A549 (cell line): ENCODE results near the gene PTPN6. TPM values are rescaled to one million over a fixed set of nuclear protein-coding genes. Genes with fewer than 3 reads are reported as not detected.

ENCODE experiments used
- ATAC-seq, 2 experiments: fragments of 200-7000 bp in 1 of 2; fragments of >200 bp in 1 of 2; cut with Nextera tagmentation in 1 of 2; cut with Tn5 transposase in 1 of 2; 3 replicates each; pipeline versions ENCODE4 v1.8.0 to v1.9.1; 2018 to 2020; ENCODE audit warnings: mild to moderate bottlenecking in 1 of 2, moderate library complexity in 1 of 2
- CTCF ChIA-PET: fragments of 300-600 bp; sonication (Branson Sonifier 250); formaldehyde crosslinking; extraction: SDS; loops from one replicate; lab custom pipeline; 2021; ENCODE audit warnings: antibody characterized with exemption, inconsistent platforms; lab: Yijun Ruan, JAX
- POLR2A ChIA-PET: fragments of 350-600 bp; formaldehyde crosslinking; extraction: SDS; loops from one replicate; lab custom pipeline; 2021; ENCODE audit warnings: antibody characterized with exemption, inconsistent platforms; lab: Yijun Ruan, JAX
- DNase-seq, 2 experiments: peaks; one replicate each; pipeline versions ENCODE4 v3.0.0 to v3.0.0-alpha.2; 2011 to 2016; ENCODE audit warnings: low read depth in 1 of 2, low spot score in 1 of 2
- FAIRE-seq: peaks from 2 replicates; lab custom pipeline; 2011; peaks lifted over from hg19 to GRCh38; lab: Jason Lieb, UNC
- H3K27ac ChIP-seq, 2 experiments: fragments of >200 bp; sonication (Bioruptor Twin); formaldehyde crosslinking; 3 replicates each; pipeline ENCODE4 v1.5.1; 2016 to 2017
- H3K4me1 ChIP-seq: fragments of >200 bp; sonication (Bioruptor Twin); formaldehyde crosslinking; 3 replicates; pipeline ENCODE4 v1.6.1; 2016
- H3K4me2 ChIP-seq: fragments of >200 bp; sonication (Bioruptor Twin); formaldehyde crosslinking; 3 replicates; pipeline ENCODE4 v1.6.1; 2016
- H3K4me3 ChIP-seq: fragments of >200 bp; sonication (Bioruptor Twin); formaldehyde crosslinking; 3 replicates; pipeline ENCODE4 v1.5.1; 2016
- H3K9me3 ChIP-seq: fragments of >200 bp; sonication (Bioruptor Twin); formaldehyde crosslinking; 3 replicates; pipeline ENCODE4 v1.6.1; 2016
- ATOH8 ChIP-seq: fragments of 250-450 bp; sonication (Bioruptor Pico); IDR thresholded peaks from 2 replicates; pipeline ENCODE4 v1.5.0; 2020; ENCODE audit warnings: low read depth, mild to moderate bottlenecking, moderate library complexity
- BHLHE40 ChIP-seq: IDR thresholded peaks from 2 replicates; pipeline ENCODE4 v1.6.1; 2012; ENCODE audit warnings: low read depth, low read length, inconsistent platforms
- CEBPB ChIP-seq, 2 experiments: fragments of >200 bp in 1 of 2; sonication (Bioruptor Twin) in 1 of 2; formaldehyde crosslinking in 1 of 2; IDR thresholded peaks; 2 replicates each; pipeline ENCODE4 v1.6.1; 2012 to 2016
- CHD2 ChIP-seq: fragments of 150-350 bp; IDR thresholded peaks from 2 replicates; pipeline ENCODE4 v1.6.1; 2014; ENCODE audit warnings: low read length; ENCODE audit not compliant: partially characterized antibody
- CHD4 ChIP-seq: fragments of 200-600 bp; sonication (generic); IDR thresholded peaks from 2 replicates; pipeline ENCODE4 v1.6.1; 2016; ENCODE audit warnings: antibody characterized with exemption, mild to moderate bottlenecking, borderline replicate concordance
- CTCF ChIP-seq: fragments of >200 bp; sonication (Bioruptor Twin); formaldehyde crosslinking; IDR thresholded peaks from 3 replicates; pipeline ENCODE4 v1.5.1; 2016
- FOSB ChIP-seq: fragments of 250-450 bp; sonication (Bioruptor Pico); IDR thresholded peaks from 2 replicates; pipeline ENCODE4 v1.5.0; 2020; ENCODE audit warnings: mild to moderate bottlenecking, moderate library complexity
- FOSL2 ChIP-seq, 2 experiments: fragments of 450-650 bp in 1 of 2; fragments of >200 bp in 1 of 2; sonication (Bioruptor Twin) in 1 of 2; formaldehyde crosslinking; IDR thresholded peaks; 2 replicates each; pipeline versions ENCODE4 v1.5.0 to v1.6.1; 2016 to 2020; ENCODE audit warnings: mild to moderate bottlenecking in 1 of 2, moderate library complexity in 1 of 2
- FOXS1 ChIP-seq: fragments of 250-450 bp; sonication (Bioruptor Pico); IDR thresholded peaks from 2 replicates; pipeline ENCODE4 v1.5.0; 2020; ENCODE audit warnings: mild to moderate bottlenecking, moderate library complexity
- HDAC2 ChIP-seq: fragments of 200-600 bp; sonication (generic); IDR thresholded peaks from 2 replicates; pipeline ENCODE4 v1.6.1; 2016
- HEYL ChIP-seq: fragments of 250-450 bp; sonication (Bioruptor Pico); IDR thresholded peaks from 2 replicates; pipeline ENCODE4 v1.8.0; 2021; ENCODE audit warnings: mild to moderate bottlenecking, moderate library complexity
- HOXB13 ChIP-seq: fragments of 250-450 bp; sonication (Bioruptor Pico); IDR thresholded peaks from 2 replicates; pipeline ENCODE4 v1.5.0; 2020; ENCODE audit warnings: low read depth, mild to moderate bottlenecking, moderate library complexity
- MAX ChIP-seq: IDR thresholded peaks from 2 replicates; pipeline ENCODE4 v1.6.1; 2012
- NFE2L2 ChIP-seq: fragments of 150-350 bp; conservative IDR thresholded peaks from 2 replicates; pipeline ENCODE4 v1.6.1; 2014; ENCODE audit warnings: low read length
- PHF8 ChIP-seq: fragments of 200-600 bp; sonication (generic); IDR thresholded peaks from 2 replicates; pipeline ENCODE4 v1.6.1; 2016; ENCODE audit warnings: low read depth, mild to moderate bottlenecking, antibody characterized with exemption, moderate library complexity, borderline replicate concordance
- POLR2A ChIP-seq: IDR thresholded peaks from 2 replicates; pipeline ENCODE4 v1.6.1; 2012; ENCODE audit warnings: mild to moderate bottlenecking, low read length
- POLR2AphosphoS2 ChIP-seq: conservative IDR thresholded peaks from 2 replicates; pipeline ENCODE4 v1.6.1; 2012; ENCODE audit warnings: low read length, improper control_type of control experiment, inconsistent platforms
- RARB ChIP-seq: fragments of 250-450 bp; sonication (Bioruptor Pico); IDR thresholded peaks from 2 replicates; pipeline ENCODE4 v1.8.0; 2021; ENCODE audit warnings: mild to moderate bottlenecking, moderate library complexity
- RFX5 ChIP-seq: fragments of 450-650 bp; IDR thresholded peaks from 2 replicates; pipeline ENCODE4 v1.7.1; 2014; ENCODE audit warnings: antibody characterized with exemption, mild to moderate bottlenecking, moderate library complexity
- SREBF2 ChIP-seq: fragments of 450-650 bp; IDR thresholded peaks from 2 replicates; pipeline ENCODE4 v1.6.1; 2014; ENCODE audit warnings: mild to moderate bottlenecking, moderate library complexity
- TP53 ChIP-seq: fragments of 250-450 bp; sonication (Bioruptor Pico); IDR thresholded peaks from 2 replicates; pipeline ENCODE4 v1.5.0; 2021; ENCODE audit warnings: mild to moderate bottlenecking, moderate library complexity
- ZC3H11A ChIP-seq: fragments of 450-650 bp; IDR thresholded peaks from 2 replicates; pipeline ENCODE4 v1.6.1; 2014; ENCODE audit warnings: antibody characterized with exemption, mild to moderate bottlenecking
- ZNF302 ChIP-seq: fragments of 250-450 bp; sonication (Bioruptor Pico); IDR thresholded peaks from 2 replicates; pipeline ENCODE4 v1.9.0; 2021; ENCODE audit warnings: inconsistent platforms, mild to moderate bottlenecking, moderate library complexity
- ZSCAN20 ChIP-seq: fragments of 250-450 bp; sonication (Bioruptor Pico); IDR thresholded peaks from 2 replicates; pipeline ENCODE4 v1.8.0; 2022; ENCODE audit warnings: mild to moderate bottlenecking, moderate library complexity
- WGBS: methylation state at CpG from one replicate; pipeline ENCODE4 v1.1.6; 2017; ENCODE audit errors: missing lambda C conversion rate; 5-methylcytosine and 5-hydroxymethylcytosine counted together
- polyA plus RNA-seq, 4 experiments: library from polyadenylated mRNA; depleted of rRNA in 3 of 4; stranded (reverse); fragments of >200 nt; fragmentation: RNase III in 1 of 4; extraction: RNeasy Plus Mini Kit Qiagen cat#74134 plus additional on column Dnase treatment in 1 of 4; gene quantifications; 2 replicates in 3 of 4; 3 replicates in 1 of 4; pipeline ENCODE4 v1.2.3, GENCODE V29; 2011 to 2017
- TF ChIP-seq, protein P1 (sequence below): IDR thresholded peaks from 2 replicates; pipeline ENCODE4 v1.6.1; 2012
- TF ChIP-seq, protein P2 (sequence below): fragments of 250-450 bp; sonication (Bioruptor Pico); IDR thresholded peaks from 2 replicates; pipeline ENCODE4 v1.5.0; 2021; ENCODE audit warnings: mild to moderate bottlenecking, moderate library complexity, borderline replicate concordance

Gene PTPN6
- polyA plus RNA-seq, 2 of the 4 experiments (the other 2 are of a cell fraction) = 15.1 to 18.9 TPM

DNA sequence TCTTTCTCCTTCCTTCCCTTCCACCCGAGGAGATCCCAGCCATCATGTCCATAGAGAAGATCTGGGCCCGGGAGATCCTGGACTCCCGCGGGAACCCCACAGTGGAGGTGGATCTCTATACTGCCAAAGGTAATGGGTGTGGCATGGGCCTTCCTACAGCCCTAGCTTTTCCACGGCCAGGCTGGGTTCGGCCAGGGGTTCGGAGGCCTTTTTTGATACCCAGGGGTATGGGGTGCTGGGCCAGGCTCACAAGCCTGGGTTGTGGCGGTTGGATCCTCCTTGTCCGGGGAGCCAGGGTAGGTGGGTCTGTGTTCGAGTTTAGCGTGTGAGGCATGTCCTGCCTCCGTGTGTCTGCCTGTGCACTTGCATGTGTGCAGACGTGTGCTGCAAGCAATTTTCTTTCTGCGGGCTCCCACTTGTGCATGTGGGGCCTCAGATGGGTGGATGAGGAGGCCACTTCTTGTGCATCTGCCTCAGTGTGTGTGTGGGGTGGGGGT, 35.3 kb upstream of the PTPN6 start (continued):
- TF ChIP-seq CTCF (no peak), FOSB (CRISPR knock-in tag) (no peak), ATOH8 (CRISPR knock-in tag) (no peak)
- TF ChIP-seq, all 56 proteins: peak for 0

DNA sequence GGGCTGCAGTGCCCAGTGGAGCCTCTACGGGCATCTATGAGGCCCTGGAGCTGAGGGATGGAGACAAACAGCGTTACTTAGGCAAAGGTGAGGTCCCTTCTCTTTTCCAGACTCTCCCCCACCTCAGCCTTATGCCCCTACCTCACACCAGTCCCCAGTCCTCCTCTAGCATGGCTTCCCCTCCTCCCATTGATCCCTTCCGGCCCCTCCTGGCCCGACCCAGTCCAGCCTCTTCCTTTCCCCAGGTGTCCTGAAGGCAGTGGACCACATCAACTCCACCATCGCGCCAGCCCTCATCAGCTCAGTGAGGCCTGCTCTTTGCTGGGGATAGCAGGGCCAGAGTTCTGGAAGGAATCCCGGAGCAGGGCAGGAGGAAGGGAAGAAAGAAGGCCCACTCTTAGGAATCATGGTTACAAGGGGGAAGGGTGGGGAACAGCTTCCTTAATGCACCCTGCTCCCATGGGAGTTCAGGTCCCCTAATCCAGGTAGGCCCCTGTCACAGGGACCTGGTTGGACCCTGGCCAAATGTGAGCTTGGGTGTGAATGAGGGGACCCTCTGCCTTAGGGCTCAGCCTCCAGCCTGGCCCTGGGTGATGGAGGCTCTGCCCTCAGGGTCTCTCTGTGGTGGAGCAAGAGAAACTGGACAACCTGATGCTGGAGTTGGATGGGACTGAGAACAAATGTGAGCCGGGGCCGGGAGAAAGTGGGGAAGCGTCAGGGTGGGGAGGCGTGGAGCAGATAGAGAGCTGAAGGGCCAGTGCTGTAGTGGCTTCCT, 34.5 kb upstream of the PTPN6 start:
- ATAC-seq = no peak
- ChIA-PET POLR2A (interaction anchor here (1.0 kb wide), 1 partner anchor 47 kb away, joined by 3 read pairs; no protein-coding TSS in a partner anchor), CTCF (interaction anchor here (0.5 to 22.2 kb wide), 8 partner anchors 8 to 134 kb away, joined by 3 to 232 read pairs (median 6); partner anchors contain the start of genes ATN1, SPSB2 and TPI1)
- TF ChIP-seq SREBF2 = no peak
- no peak for TF ChIP-seq CEBPB (IDR thresholded peaks at IDR 0.05)
- no peak for TF ChIP-seq CHD2
- TF ChIP-seq ZSCAN20 = no peak
- no peak for TF ChIP-seq POLR2A
- no peak for TF ChIP-seq HDAC2
- TF ChIP-seq RFX5 = no peak
- TF ChIP-seq HOXB13 = no peak
- TF ChIP-seq POLR2AphosphoS2 = no peak
- TF ChIP-seq ZC3H11A = no peak
- no peak for TF ChIP-seq PHF8
- no peak for TF ChIP-seq ATOH8 (CRISPR knock-in tag)
- TF ChIP-seq FOXS1 (CRISPR knock-in tag) = no peak
- TF ChIP-seq MAX = no peak
- no peak for TF ChIP-seq RARB (CRISPR knock-in tag)
- Histone ChIP-seq H3K4me2 (no peak overlapping the region; the same call in 1 of the 3 replicates), H3K4me1 (peaks cover 17% of the 10 kb centered on the region), H3K9me3 (no peaks in the 10 kb centered on the region), H3K27ac (no peak overlapping the region), H3K4me3 (no peak overlapping the region)
- no peak for FAIRE-seq
- 96% methylated on average over 11 of the region's 11 CpGs for WGBS
- no peak for DNase-seq

DNA sequence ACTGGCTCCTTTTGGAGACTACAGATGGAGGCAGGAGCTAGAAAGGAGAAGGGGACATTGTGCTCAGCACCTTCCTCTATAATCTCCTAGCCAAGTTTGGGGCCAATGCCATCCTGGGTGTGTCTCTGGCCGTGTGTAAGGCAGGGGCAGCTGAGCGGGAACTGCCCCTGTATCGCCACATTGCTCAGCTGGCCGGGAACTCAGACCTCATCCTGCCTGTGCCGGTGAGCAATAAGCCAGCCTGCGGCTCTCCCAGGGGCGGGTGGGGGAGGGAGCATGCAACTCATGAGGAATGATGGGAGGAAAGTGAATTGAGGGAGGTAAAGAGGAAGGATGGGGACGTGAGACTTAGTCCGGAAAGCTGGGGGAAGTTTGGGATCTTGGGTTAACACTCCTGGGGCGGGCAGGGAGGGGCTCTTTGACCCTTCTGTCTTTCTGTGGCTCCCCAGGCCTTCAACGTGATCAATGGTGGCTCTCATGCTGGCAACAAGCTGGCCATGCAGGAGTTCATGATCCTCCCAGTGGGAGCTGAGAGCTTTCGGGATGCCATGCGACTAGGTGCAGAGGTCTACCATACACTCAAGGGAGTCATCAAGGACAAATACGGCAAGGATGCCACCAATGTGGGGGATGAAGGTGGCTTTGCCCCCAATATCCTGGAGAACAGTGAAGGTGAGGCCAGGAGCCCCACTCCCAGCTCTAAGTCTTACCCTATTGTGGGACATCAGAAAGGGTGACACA, 33.5 kb upstream of the PTPN6 start:
- no peak for ATAC-seq
- no peak overlapping the region for H3K27ac ChIP-seq
- H3K4me2 ChIP-seq = no peak overlapping the region
- 93% methylated on average over 10 of the region's 14 CpGs for WGBS
- H3K4me3 ChIP-seq = no peak overlapping the region
- H3K4me1 ChIP-seq = peaks cover 17% of the 10 kb centered on the region
- no peak for DNase-seq
- FAIRE-seq = no peak
- POLR2A ChIA-PET = interaction anchor here (0.5 to 1.0 kb wide), 2 partner anchors 48 to 289 kb away, joined by 3 read pairs; no protein-coding TSS in a partner anchor
- H3K9me3 ChIP-seq = no peaks in the 10 kb centered on the region
- CTCF ChIA-PET = interaction anchor here (0.5 to 22.2 kb wide), 8 partner anchors 7 to 132 kb away, joined by 3 to 232 read pairs (median 6); partner anchors contain the start of genes ATN1, SPSB2 and TPI1
- TF ChIP-seq, protein P1, sequence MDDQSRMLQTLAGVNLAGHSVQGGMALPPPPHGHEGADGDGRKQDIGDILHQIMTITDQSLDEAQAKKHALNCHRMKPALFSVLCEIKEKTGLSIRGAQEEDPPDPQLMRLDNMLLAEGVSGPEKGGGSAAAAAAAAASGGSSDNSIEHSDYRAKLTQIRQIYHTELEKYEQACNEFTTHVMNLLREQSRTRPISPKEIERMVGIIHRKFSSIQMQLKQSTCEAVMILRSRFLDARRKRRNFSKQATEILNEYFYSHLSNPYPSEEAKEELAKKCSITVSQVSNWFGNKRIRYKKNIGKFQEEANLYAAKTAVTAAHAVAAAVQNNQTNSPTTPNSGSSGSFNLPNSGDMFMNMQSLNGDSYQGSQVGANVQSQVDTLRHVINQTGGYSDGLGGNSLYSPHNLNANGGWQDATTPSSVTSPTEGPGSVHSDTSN = no peak
- TF ChIP-seq TP53 (no peak), CHD4 (no peak), HDAC2 (no peak), FOSL2 (IDR thresholded peaks at IDR 0.05) (no peak), FOSL2 (CRISPR knock-in tag; IDR thresholded peaks at IDR 0.05) (no peak), CHD2 (no peak), MAX (no peak), POLR2AphosphoS2 (no peak), NFE2L2 (no peak), ZNF302 (CRISPR knock-in tag) (no peak), HEYL (CRISPR knock-in tag) (no peak), BHLHE40 (no peak)
- TF ChIP-seq, protein P2, sequence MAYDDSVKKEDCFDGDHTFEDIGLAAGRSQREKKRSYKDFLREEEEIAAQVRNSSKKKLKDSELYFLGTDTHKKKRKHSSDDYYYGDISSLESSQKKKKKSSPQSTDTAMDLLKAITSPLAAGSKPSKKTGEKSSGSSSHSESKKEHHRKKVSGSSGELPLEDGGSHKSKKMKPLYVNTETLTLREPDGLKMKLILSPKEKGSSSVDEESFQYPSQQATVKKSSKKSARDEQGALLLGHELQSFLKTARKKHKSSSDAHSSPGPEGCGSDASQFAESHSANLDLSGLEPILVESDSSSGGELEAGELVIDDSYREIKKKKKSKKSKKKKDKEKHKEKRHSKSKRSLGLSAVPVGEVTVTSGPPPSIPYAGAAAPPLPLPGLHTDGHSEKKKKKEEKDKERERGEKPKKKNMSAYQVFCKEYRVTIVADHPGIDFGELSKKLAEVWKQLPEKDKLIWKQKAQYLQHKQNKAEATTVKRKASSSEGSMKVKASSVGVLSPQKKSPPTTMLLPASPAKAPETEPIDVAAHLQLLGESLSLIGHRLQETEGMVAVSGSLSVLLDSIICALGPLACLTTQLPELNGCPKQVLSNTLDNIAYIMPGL = no peak
